HepG2 (cell line): ENCODE measurements around the gene TSPAN15. TPM values are rescaled to one million over a fixed set of nuclear protein-coding genes. Genes with fewer than 3 reads are reported as not detected.

Experiments used
- FUBP1 ChIP-seq: sonication (generic); formaldehyde crosslinking; IDR thresholded peaks from 2 replicates; pipeline ENCODE4 v1.5.1; 2020; ENCODE audit warnings: missing genetic modification reagents, mild to moderate bottlenecking, borderline replicate concordance
- GATAD2A ChIP-seq: IDR thresholded peaks from 2 replicates; pipeline ENCODE4 v1.6.1; 2016
- HNRNPLL ChIP-seq: fragments of 200-400 bp; formaldehyde crosslinking; IDR thresholded peaks from 2 replicates; pipeline ENCODE4 v1.6.1; 2017; ENCODE audit warnings: mild to moderate bottlenecking, low read depth, low read length; ENCODE audit not compliant: poor library complexity, severe bottlenecking
- MIXL1 ChIP-seq: IDR thresholded peaks from 2 replicates; pipeline ENCODE4 v1.6.1; 2016
- MNT ChIP-seq: fragments of 450-650 bp; IDR thresholded peaks from 2 replicates; pipeline ENCODE4 v1.6.1; 2016
- NBN ChIP-seq: fragments of 450-650 bp; conservative IDR thresholded peaks from 2 replicates; pipeline ENCODE4 v1.6.1; 2017
- PREB ChIP-seq: sonication (generic); formaldehyde crosslinking; IDR thresholded peaks from 2 replicates; pipeline ENCODE4 v1.4.0; 2020; ENCODE audit warnings: missing genetic modification reagents
- RBM22 ChIP-seq: fragments of 200-400 bp; formaldehyde crosslinking; optimal IDR thresholded peaks from 2 replicates; pipeline ENCODE3; 2017; ENCODE audit warnings: mild to moderate bottlenecking, low read length, moderate library complexity
- SALL2 ChIP-seq: sonication (generic); formaldehyde crosslinking; IDR thresholded peaks from 2 replicates; pipeline ENCODE4 v1.8.1; 2023; ENCODE audit warnings: mild to moderate bottlenecking, missing genetic modification reagents, inconsistent platforms
- YEATS2 ChIP-seq: sonication (generic); formaldehyde crosslinking; IDR thresholded peaks from 2 replicates; pipeline ENCODE4 v1.4.0; 2020; ENCODE audit warnings: missing genetic modification reagents, borderline replicate concordance
- ZHX1 ChIP-seq: sonication (generic); formaldehyde crosslinking; IDR thresholded peaks from 2 replicates; pipeline ENCODE4 v1.8.1; 2022; ENCODE audit warnings: low read depth, mild to moderate bottlenecking, missing genetic modification reagents
- ZNF292 ChIP-seq: sonication (generic); formaldehyde crosslinking; IDR thresholded peaks from 2 replicates; pipeline ENCODE4 v1.8.1; 2022; ENCODE audit warnings: mild to moderate bottlenecking, low read depth, missing genetic modification reagents, borderline replicate concordance
- ZNF3 ChIP-seq: IDR thresholded peaks from 2 replicates; pipeline ENCODE4 v1.7.0; 2017; ENCODE audit warnings: inconsistent platforms
- ZNF329 ChIP-seq: sonication (generic); formaldehyde crosslinking; IDR thresholded peaks from 2 replicates; pipeline ENCODE4 v1.9.0; 2021; ENCODE audit warnings: low read depth, mild to moderate bottlenecking, missing genetic modification reagents
- ZNF335 ChIP-seq: sonication (generic); formaldehyde crosslinking; IDR thresholded peaks from 2 replicates; pipeline ENCODE4 v1.4.0; 2020; ENCODE audit warnings: missing genetic modification reagents
- ZNF503 ChIP-seq: sonication (generic); formaldehyde crosslinking; IDR thresholded peaks from 2 replicates; pipeline ENCODE4 v1.4.0; 2020; ENCODE audit warnings: missing genetic modification reagents
- ZNF615 ChIP-seq: sonication (generic); formaldehyde crosslinking; IDR thresholded peaks from 2 replicates; pipeline ENCODE4 v1.5.0; 2020; ENCODE audit warnings: mild to moderate bottlenecking, missing genetic modification reagents, borderline replicate concordance
- ZNF619 ChIP-seq: sonication (generic); formaldehyde crosslinking; IDR thresholded peaks from 2 replicates; pipeline ENCODE4 v1.4.0; 2020; ENCODE audit warnings: mild to moderate bottlenecking, missing genetic modification reagents
- polyA plus RNA-seq, 8 experiments: library from polyadenylated mRNA; depleted of rRNA in 3 of 8; stranded (reverse) in 7 of 8; unstranded in 1 of 8; fragments of >200 nt; fragmentation: Illumina TruSeq in 4 of 8; extraction: Trizol in 4 of 8; gene quantifications; 2 replicates each; pipeline versions ENCODE4 v1.2.1 to v1.2.3, GENCODE V29; 2011 to 2016; ENCODE audit warnings: low read depth in 4 of 8, missing spikeins in 1 of 8, mixed read lengths in 1 of 8; ENCODE audit not compliant: insufficient read depth in 1 of 8
- total RNA-seq, 5 experiments: library from RNA; depleted of rRNA; stranded (reverse); fragments of >200 nt; fragmentation: Illumina TruSeq; extraction: Trizol; gene quantifications; 2 replicates each; pipeline ENCODE4 v1.2.3, GENCODE V29; 2016; ENCODE audit warnings: low read depth in 1 of 5

The TSPAN15 gene
- total and polyA plus RNA-seq, 2 of the 13 experiments (the other 11 are each of a cell fraction or from before 2014, with no cell fraction given): 0.27 to 3.2 TPM

GRCh38 chr10:69425511-69426298 lies 25.6 kb upstream of the TSPAN15 start (continued):
- TF ChIP-seq ZNF335 (CRISPR knock-in tag): peak; percentile 51; the same call in 1 of the 2 replicates
- TF ChIP-seq ZNF615 (CRISPR knock-in tag): no peak
- peak; percentile 97 for TF ChIP-seq GATAD2A (CRISPR knock-in tag)
- TF ChIP-seq ZNF329 (CRISPR knock-in tag): no peak
- TF ChIP-seq ZHX1: no peak
- TF ChIP-seq ZNF292 (CRISPR knock-in tag): peak; percentile 40; the same call in 1 of the 2 replicates
- TF ChIP-seq MNT: peak; percentile 35; the same call in 1 of the 2 replicates
- no peak for TF ChIP-seq ZNF619 (CRISPR knock-in tag)
- peak; percentile 68; the same call in 1 of the 2 replicates for TF ChIP-seq YEATS2 (CRISPR knock-in tag)
- TF ChIP-seq MIXL1 (CRISPR knock-in tag): peak; percentile 63; the same call in 1 of the 2 replicates
- peak; percentile 66; the same call in 1 of the 2 replicates for TF ChIP-seq ZNF3 (CRISPR knock-in tag)
- no peak for TF ChIP-seq NBN
- no peak for TF ChIP-seq PREB (CRISPR knock-in tag)
- TF ChIP-seq SALL2 (CRISPR knock-in tag): no peak
- peak; percentile 82; the same call in 1 of the 2 replicates for TF ChIP-seq ZNF503
- TF ChIP-seq FUBP1: no peak
- no peak for TF ChIP-seq HNRNPLL
- TF ChIP-seq RBM22: no peak
